IMR-90 (cell line): ENCODE measurements around the gene NOP9. TPM values are rescaled to one million over a fixed set of nuclear protein-coding genes. Genes with fewer than 3 reads are reported as not detected.

ENCODE experiments used
- ATAC-seq: fragments of 200-7000 bp; cut with Tn5 transposase; 2 replicates; pipeline ENCODE4 v1.9.1; 2020; ENCODE audit warnings: low read depth, mild to moderate bottlenecking, moderate library complexity
- BruUV-seq: library from RNA; stranded (reverse); fragments of 400-500 nt; replicated peaks from 2 replicates; lab custom pipeline; 2021; lab: Mats Ljungman, UMichigan
- CTCF ChIA-PET: fragments of 300-600 bp; formaldehyde crosslinking; extraction: SDS; loops from one replicate; lab custom pipeline; 2021; ENCODE audit warnings: antibody characterized with exemption; lab: Yijun Ruan, JAX
- POLR2A ChIA-PET: fragments of 300-600 bp; sonication (Branson Sonifier 250); formaldehyde crosslinking; loops from one replicate; lab custom pipeline; 2022; ENCODE audit warnings: antibody characterized with exemption; ENCODE audit not compliant: unreplicated experiment; lab: Charles Lee
- DNase-seq: peaks from one replicate; pipeline ENCODE4 v3.0.0; 2013
- H2AFZ ChIP-seq: replicated peaks from 2 replicates; pipeline ENCODE3; 2013; ENCODE audit warnings: low read length, mild to moderate bottlenecking; ENCODE audit not compliant: poor library complexity
- H2AK5ac ChIP-seq: 2 replicates; pipeline ENCODE4 v1.6.1; 2013; ENCODE audit warnings: low read depth, low read length, inconsistent platforms
- H2AK9ac ChIP-seq: replicated peaks from 2 replicates; pipeline ENCODE3; 2013; ENCODE audit warnings: mild to moderate bottlenecking, low read depth, low read length, moderate library complexity; ENCODE audit not compliant: poor library complexity
- H2BK120ac ChIP-seq: 2 replicates; pipeline ENCODE4 v1.6.1; 2013; ENCODE audit warnings: low read depth, low read length, inconsistent platforms
- H2BK15ac ChIP-seq: 3 replicates; pipeline ENCODE4 v1.6.1; 2013; ENCODE audit warnings: low read depth, low read length, inconsistent platforms
- H2BK20ac ChIP-seq: 2 replicates; pipeline ENCODE4 v1.6.1; 2013; ENCODE audit warnings: low read depth, mild to moderate bottlenecking, inconsistent platforms, low read length, moderate library complexity
- H2BK5ac ChIP-seq: 2 replicates; pipeline ENCODE4 v1.6.1; 2013; ENCODE audit warnings: mild to moderate bottlenecking, low read depth, low read length, inconsistent platforms; ENCODE audit not compliant: poor library complexity, severe bottlenecking
- H3K14ac ChIP-seq: replicated peaks from 2 replicates; pipeline ENCODE4 v1.6.1; 2013; ENCODE audit warnings: low read depth, low read length, inconsistent platforms
- H3K18ac ChIP-seq: 2 replicates; pipeline ENCODE4 v1.6.1; 2013; ENCODE audit warnings: low read depth, low read length, control low read depth
- H3K23ac ChIP-seq: 2 replicates; pipeline ENCODE4 v1.6.1; 2013; ENCODE audit warnings: low read depth, low read length, inconsistent platforms
- H3K27ac ChIP-seq: 2 replicates; pipeline ENCODE4 v1.5.1; 2013; ENCODE audit warnings: mild to moderate bottlenecking, control low read depth, low read length; ENCODE audit not compliant: insufficient read depth
- H3K27me3 ChIP-seq: 2 replicates; pipeline ENCODE4 v1.6.1; 2013; ENCODE audit warnings: low read length; ENCODE audit not compliant: control insufficient read depth, insufficient read depth
- H3K36me3 ChIP-seq: 2 replicates; pipeline ENCODE4 v1.6.1; 2013; ENCODE audit warnings: low read length, mixed read lengths; ENCODE audit not compliant: control insufficient read depth, insufficient read depth
- H3K4ac ChIP-seq: 2 replicates; pipeline ENCODE4 v1.6.1; 2013; ENCODE audit warnings: low read depth, low read length, inconsistent platforms
- H3K4me1 ChIP-seq: 2 replicates; pipeline ENCODE4 v1.6.1; 2013; ENCODE audit warnings: low read length, mixed read lengths; ENCODE audit not compliant: control insufficient read depth, insufficient read depth
- H3K4me2 ChIP-seq: 2 replicates; pipeline ENCODE4 v1.6.1; 2013; ENCODE audit warnings: low read depth, mild to moderate bottlenecking, control low read depth, low read length, moderate library complexity
- H3K4me3 ChIP-seq: 2 replicates; pipeline ENCODE4 v1.5.1; 2013; ENCODE audit warnings: low read depth, mild to moderate bottlenecking, control low read depth, low read length, moderate library complexity; ENCODE audit not compliant: insufficient read depth
- H3K56ac ChIP-seq: 2 replicates; pipeline ENCODE4 v1.6.1; 2013; ENCODE audit warnings: low read length, inconsistent platforms; ENCODE audit not compliant: insufficient read depth; ENCODE audit errors: extremely low read depth
- H3K79me1 ChIP-seq, 2 experiments: 2 replicates each; pipeline ENCODE4 v1.6.1; 2013; ENCODE audit warnings: low read length in 2 of 2, inconsistent platforms in 1 of 2, low read depth in 1 of 2
- H3K9ac ChIP-seq: 2 replicates; pipeline ENCODE4 v1.6.1; 2013; ENCODE audit warnings: low read depth, low read length, control low read depth
- H3K9me1 ChIP-seq: 2 replicates; pipeline ENCODE4 v1.6.1; 2013; ENCODE audit warnings: low read length, inconsistent platforms; ENCODE audit not compliant: insufficient read depth
- H3K9me3 ChIP-seq: 2 replicates; pipeline ENCODE4 v1.6.1; 2013; ENCODE audit warnings: low read length; ENCODE audit not compliant: control insufficient read depth, insufficient read depth
- H4K20me1 ChIP-seq: 2 replicates; pipeline ENCODE4 v1.6.1; 2013; ENCODE audit warnings: low read length, inconsistent platforms; ENCODE audit not compliant: insufficient read depth
- H4K5ac ChIP-seq: 2 replicates; pipeline ENCODE4 v1.6.1; 2013; ENCODE audit warnings: mild to moderate bottlenecking, low read depth, low read length, control low read depth
- H4K8ac ChIP-seq, 2 experiments: 2 replicates each; pipeline ENCODE4 v1.6.1; 2013; ENCODE audit warnings: low read depth in 2 of 2, low read length in 2 of 2, control low read depth in 1 of 2, inconsistent platforms in 1 of 2
- H4K91ac ChIP-seq: 2 replicates; pipeline ENCODE4 v1.6.1; 2013; ENCODE audit warnings: low read depth, low read length, inconsistent platforms; ENCODE audit not compliant: insufficient read depth
- MAZ ChIP-seq: IDR thresholded peaks from 2 replicates; pipeline ENCODE4 v1.6.1; 2012; ENCODE audit warnings: low read depth, mild to moderate bottlenecking, low read length, improper control_type of control experiment, moderate library complexity, borderline replicate concordance
- MXI1 ChIP-seq: IDR thresholded peaks from 2 replicates; pipeline ENCODE4 v1.6.1; 2012; ENCODE audit warnings: low read depth, mild to moderate bottlenecking, low read length, moderate library complexity, borderline replicate concordance
- POLR2A ChIP-seq: IDR thresholded peaks from 2 replicates; pipeline ENCODE4 v1.6.1; 2012; ENCODE audit warnings: mild to moderate bottlenecking, low read depth, low read length
- WGBS, 2 experiments: methylation state at CpG; one replicate each; pipeline versions ENCODE4 v1.1.5 to v1.1.7; 2013; ENCODE audit warnings: missing lambda C conversion rate in 2 of 2; ENCODE audit not compliant: insufficient read length in 1 of 2; ENCODE audit errors: extremely low coverage in 2 of 2; 5-methylcytosine and 5-hydroxymethylcytosine counted together
- dilution Hi-C: fragments of 300-500 bp; cut with HindIII; formaldehyde crosslinking; loops from one replicate; pipeline ENCODE4 v1.14.3; 2018; ENCODE audit warnings: low sequenced_read_pairs; ENCODE audit not compliant: unreplicated experiment
- in situ Hi-C: fragments of 300-500 bp; cut with MboI; formaldehyde crosslinking; loops from 3 replicates; pipeline ENCODE4 v1.14.3; 2019; ENCODE audit warnings: low sequenced_read_pairs, inconsistent platforms, mixed read lengths
- intact Hi-C: fragments of 100-400 bp; cut with micrococcal nuclease; formaldehyde crosslinking; loops from 2 replicates; pipeline ENCODE4 v1.10.0; 2022
- polyA plus RNA-seq, 3 experiments: library from polyadenylated mRNA; depleted of rRNA; stranded (reverse); fragments of >200 nt; gene quantifications; 2 replicates each; pipeline ENCODE4 v1.2.3, GENCODE V29; 2012; ENCODE audit warnings: low replicate concordance in 1 of 3
- total RNA-seq: library from RNA; depleted of rRNA; stranded (reverse); fragments of >200 nt; gene quantifications from 2 replicates; pipeline ENCODE4 v1.2.3, GENCODE V29; 2012
- TF ChIP-seq, protein P1 (sequence below): conservative IDR thresholded peaks from 2 replicates; pipeline ENCODE4 v1.5.1; 2012; ENCODE audit warnings: mild to moderate bottlenecking, low read depth, low read length, improper control_type of control experiment
- TF ChIP-seq, protein P2 (sequence below): fragments of 150-350 bp; IDR thresholded peaks from 2 replicates; pipeline ENCODE4 v1.6.1; 2017; ENCODE audit warnings: mild to moderate bottlenecking, antibody characterized with exemption, low read length, low read depth

The NOP9 gene
- total and polyA plus RNA-seq, 2 of the 4 experiments (the other 2 are of a cell fraction) = 11.8 to 25.8 TPM

DNA sequence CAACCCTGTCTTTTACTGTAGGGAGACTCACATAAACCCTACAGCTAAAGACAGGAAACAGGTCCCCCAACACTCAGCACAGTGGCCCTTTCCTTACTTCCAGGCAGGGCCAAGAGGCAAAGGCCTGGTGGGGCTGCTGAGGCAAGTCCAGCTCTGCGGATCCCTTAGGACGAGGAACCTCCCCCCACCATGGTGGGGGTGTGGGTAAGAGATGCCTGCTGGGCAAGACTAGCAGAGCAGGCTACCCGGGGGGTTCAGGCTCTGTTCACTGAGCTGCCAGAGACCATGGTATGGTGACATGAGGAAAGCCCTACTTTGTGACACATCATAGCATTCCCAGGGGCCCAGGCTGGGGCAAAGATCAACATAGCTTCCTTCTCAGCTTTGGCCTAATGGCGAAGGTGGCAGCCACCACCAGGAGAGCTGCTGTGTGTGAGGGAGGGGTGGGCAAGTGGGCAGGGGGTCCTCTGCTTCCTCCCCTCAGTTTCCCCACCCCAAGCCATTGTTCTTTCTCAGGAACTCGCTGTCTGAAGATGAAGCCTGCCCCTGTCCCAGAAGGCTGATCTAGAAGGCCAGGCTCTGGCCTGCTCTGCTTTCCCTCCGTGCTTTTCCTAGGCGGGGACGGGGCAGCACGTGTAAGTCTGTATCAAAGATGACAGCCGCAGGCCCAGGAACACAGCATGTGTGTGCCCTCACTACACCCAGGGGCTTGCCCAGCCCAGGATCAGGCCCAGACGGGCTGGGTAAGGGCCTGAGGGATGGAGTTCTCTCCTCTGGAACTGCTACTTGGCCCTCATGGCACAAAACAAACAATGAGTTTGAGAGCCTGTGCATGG, 47.1 kb upstream of the NOP9 start:
- in situ Hi-C loops (no loop called here), dilution Hi-C loops (no loop called here), intact Hi-C loops (no loop called here)
- Histone ChIP-seq H3K4me3 (no peak overlapping the region), H3K56ac (no peak overlapping the region), H3K4me1 (peaks cover 13% of the 10 kb centered on the region), H3K36me3 (peaks cover 2% of the 10 kb centered on the region; the same call in 1 of the 2 replicates), H3K9me1 (peaks cover 25% of the 10 kb centered on the region), H3K4ac (peak overlapping the region; percentile 82), H3K27me3 (no peaks in the 10 kb centered on the region), H2AFZ (peak overlapping the region; percentile 70), H3K9me3 (no peaks in the 10 kb centered on the region), H3K18ac (peak overlapping the region; percentile 50; the same call in 1 of the 2 replicates), H2AK5ac (peak overlapping the region; percentile 83), H2BK20ac (peak overlapping the region; percentile 81), H3K4me2 (no peak overlapping the region), H3K27ac (peak overlapping the region; percentile 11), H2BK5ac (peak overlapping the region; percentile 78), H2BK120ac (peak overlapping the region; percentile 80), H4K5ac (peak overlapping the region; percentile 53; the same call in 1 of the 2 replicates), H3K23ac (peak overlapping the region; percentile 45; the same call in 1 of the 2 replicates), H2AK9ac (peak overlapping the region; percentile 91), H2BK15ac (peak overlapping the region; percentile 72; the same call in 2 of the 3 replicates), H4K91ac (peak overlapping the region; percentile 85), H3K9ac (no peak overlapping the region), H3K79me1 (no peaks in the 10 kb centered on the region), H3K14ac (peak overlapping the region; percentile 61), H4K20me1 (no peaks in the 10 kb centered on the region), H4K8ac (peak overlapping the region; percentile 62 to 82; a peak in 3 of 4 replicates)
- ATAC-seq (no peak), DNase-seq (no peak)
- ChIA-PET POLR2A (interaction anchor here (2.5 kb wide), 1 partner anchor 10 kb away, joined by 7 read pairs; the partner anchor contains the start of gene TINF2), CTCF (interaction anchor here (1.1 to 2.5 kb wide), 2 partner anchors 9 to 18 kb away, joined by 4 to 10 read pairs; partner anchors contain the start of genes RABGGTA and TINF2)
- no peak for TF ChIP-seq MAZ
- TF ChIP-seq, protein P1, sequence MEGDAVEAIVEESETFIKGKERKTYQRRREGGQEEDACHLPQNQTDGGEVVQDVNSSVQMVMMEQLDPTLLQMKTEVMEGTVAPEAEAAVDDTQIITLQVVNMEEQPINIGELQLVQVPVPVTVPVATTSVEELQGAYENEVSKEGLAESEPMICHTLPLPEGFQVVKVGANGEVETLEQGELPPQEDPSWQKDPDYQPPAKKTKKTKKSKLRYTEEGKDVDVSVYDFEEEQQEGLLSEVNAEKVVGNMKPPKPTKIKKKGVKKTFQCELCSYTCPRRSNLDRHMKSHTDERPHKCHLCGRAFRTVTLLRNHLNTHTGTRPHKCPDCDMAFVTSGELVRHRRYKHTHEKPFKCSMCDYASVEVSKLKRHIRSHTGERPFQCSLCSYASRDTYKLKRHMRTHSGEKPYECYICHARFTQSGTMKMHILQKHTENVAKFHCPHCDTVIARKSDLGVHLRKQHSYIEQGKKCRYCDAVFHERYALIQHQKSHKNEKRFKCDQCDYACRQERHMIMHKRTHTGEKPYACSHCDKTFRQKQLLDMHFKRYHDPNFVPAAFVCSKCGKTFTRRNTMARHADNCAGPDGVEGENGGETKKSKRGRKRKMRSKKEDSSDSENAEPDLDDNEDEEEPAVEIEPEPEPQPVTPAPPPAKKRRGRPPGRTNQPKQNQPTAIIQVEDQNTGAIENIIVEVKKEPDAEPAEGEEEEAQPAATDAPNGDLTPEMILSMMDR = no peak
- TF ChIP-seq, protein P2, sequence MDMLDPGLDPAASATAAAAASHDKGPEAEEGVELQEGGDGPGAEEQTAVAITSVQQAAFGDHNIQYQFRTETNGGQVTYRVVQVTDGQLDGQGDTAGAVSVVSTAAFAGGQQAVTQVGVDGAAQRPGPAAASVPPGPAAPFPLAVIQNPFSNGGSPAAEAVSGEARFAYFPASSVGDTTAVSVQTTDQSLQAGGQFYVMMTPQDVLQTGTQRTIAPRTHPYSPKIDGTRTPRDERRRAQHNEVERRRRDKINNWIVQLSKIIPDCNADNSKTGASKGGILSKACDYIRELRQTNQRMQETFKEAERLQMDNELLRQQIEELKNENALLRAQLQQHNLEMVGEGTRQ = no peak
- TF ChIP-seq MXI1 = no peak
- TF ChIP-seq POLR2A = no peak
- no TSS peak for BruUV-seq
- 80% methylated on average over 1 of the region's 11 CpGs; no CpG with 5 or more reads in 1 of the 2 experiments for WGBS, 2 experiments
